ENCODE measurements around the gene TOR1AIP2.

- TF ChIP-seq, protein P1, sequence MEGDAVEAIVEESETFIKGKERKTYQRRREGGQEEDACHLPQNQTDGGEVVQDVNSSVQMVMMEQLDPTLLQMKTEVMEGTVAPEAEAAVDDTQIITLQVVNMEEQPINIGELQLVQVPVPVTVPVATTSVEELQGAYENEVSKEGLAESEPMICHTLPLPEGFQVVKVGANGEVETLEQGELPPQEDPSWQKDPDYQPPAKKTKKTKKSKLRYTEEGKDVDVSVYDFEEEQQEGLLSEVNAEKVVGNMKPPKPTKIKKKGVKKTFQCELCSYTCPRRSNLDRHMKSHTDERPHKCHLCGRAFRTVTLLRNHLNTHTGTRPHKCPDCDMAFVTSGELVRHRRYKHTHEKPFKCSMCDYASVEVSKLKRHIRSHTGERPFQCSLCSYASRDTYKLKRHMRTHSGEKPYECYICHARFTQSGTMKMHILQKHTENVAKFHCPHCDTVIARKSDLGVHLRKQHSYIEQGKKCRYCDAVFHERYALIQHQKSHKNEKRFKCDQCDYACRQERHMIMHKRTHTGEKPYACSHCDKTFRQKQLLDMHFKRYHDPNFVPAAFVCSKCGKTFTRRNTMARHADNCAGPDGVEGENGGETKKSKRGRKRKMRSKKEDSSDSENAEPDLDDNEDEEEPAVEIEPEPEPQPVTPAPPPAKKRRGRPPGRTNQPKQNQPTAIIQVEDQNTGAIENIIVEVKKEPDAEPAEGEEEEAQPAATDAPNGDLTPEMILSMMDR (IDR thresholded peaks at IDR 0.05), result no peak
- no peak for TF ChIP-seq POLR2A (IDR thresholded peaks at IDR 0.05)
These were observed 77.1 kb downstream of the TOR1AIP2 start for GRCh38 chr1:179800481-179800880.
